Mesendoderm (in vitro differentiated cells): ENCODE data around the gene DLG2.

ENCODE experiments used
- DNase-seq: peaks from one replicate; pipeline ENCODE4 v3.0.0; 2013
- H2AK5ac ChIP-seq: 2 replicates; pipeline ENCODE4 v1.6.1; 2013; ENCODE audit warnings: low read length, inconsistent platforms
- H2BK120ac ChIP-seq: 2 replicates; pipeline ENCODE4 v1.6.1; 2013; ENCODE audit warnings: low read depth, mild to moderate bottlenecking, low read length, moderate library complexity, mixed read lengths
- H2BK15ac ChIP-seq: replicated peaks from 2 replicates; pipeline ENCODE4 v1.6.1; 2013; ENCODE audit warnings: low read depth, mild to moderate bottlenecking, moderate library complexity
- H2BK5ac ChIP-seq: 2 replicates; pipeline ENCODE4 v1.6.1; 2013; ENCODE audit warnings: low read length, inconsistent platforms
- H3K18ac ChIP-seq: 2 replicates; pipeline ENCODE4 v1.6.1; 2013; ENCODE audit warnings: mild to moderate bottlenecking, low read length, mixed read lengths
- H3K23ac ChIP-seq: one replicate; pipeline ENCODE4 v1.6.1; 2013; ENCODE audit warnings: low read length
- H3K27ac ChIP-seq: 2 replicates; pipeline ENCODE4 v1.5.1; 2013; ENCODE audit warnings: low read depth, mild to moderate bottlenecking, inconsistent platforms, low read length, moderate library complexity
- H3K27me3 ChIP-seq: 2 replicates; pipeline ENCODE4 v1.6.1; 2013; ENCODE audit warnings: low read length, control low read depth, mild to moderate bottlenecking, inconsistent platforms; ENCODE audit not compliant: insufficient read depth, poor library complexity
- H3K36me3 ChIP-seq: 2 replicates; pipeline ENCODE4 v1.6.1; 2013; ENCODE audit warnings: low read length, inconsistent platforms; ENCODE audit not compliant: control insufficient read depth, insufficient read depth
- H3K4ac ChIP-seq: one replicate; pipeline ENCODE4 v1.6.1; 2013; ENCODE audit warnings: low read depth, mild to moderate bottlenecking, low read length, moderate library complexity
- H3K4me1 ChIP-seq: 2 replicates; pipeline ENCODE4 v1.6.1; 2013; ENCODE audit warnings: low read depth, low read length, inconsistent platforms; ENCODE audit not compliant: control insufficient read depth
- H3K4me2 ChIP-seq: 2 replicates; pipeline ENCODE4 v1.6.1; 2013; ENCODE audit warnings: low read length
- H3K4me3 ChIP-seq: 2 replicates; pipeline ENCODE4 v1.5.1; 2013; ENCODE audit warnings: mild to moderate bottlenecking, low read length
- H3K56ac ChIP-seq: one replicate; pipeline ENCODE4 v1.6.1; 2013; ENCODE audit warnings: low read length
- H3K79me1 ChIP-seq: 2 replicates; pipeline ENCODE4 v1.6.1; 2013; ENCODE audit warnings: low read length, inconsistent platforms
- H3K79me2 ChIP-seq: 2 replicates; pipeline ENCODE4 v1.6.1; 2013; ENCODE audit warnings: mild to moderate bottlenecking, low read length; ENCODE audit not compliant: control insufficient read depth, insufficient read depth
- H3K9ac ChIP-seq: 2 replicates; pipeline ENCODE4 v1.6.1; 2013; ENCODE audit warnings: low read length, inconsistent platforms
- H4K5ac ChIP-seq: one replicate; pipeline ENCODE4 v1.6.1; 2013; ENCODE audit warnings: low read length
- H4K8ac ChIP-seq: one replicate; pipeline ENCODE4 v1.6.1; 2013; ENCODE audit warnings: low read depth, mild to moderate bottlenecking, control low read depth, low read length, moderate library complexity
- WGBS: extraction: QIAGEN DNeasy Blood & Tissue Kit; methylation state at CpG from one replicate; pipeline ENCODE4 v1.1.7; 2013; ENCODE audit warnings: low lambda C conversion rate, missing lambda C conversion rate; ENCODE audit not compliant: insufficient coverage; ENCODE audit errors: extremely low coverage; 5-methylcytosine and 5-hydroxymethylcytosine counted together

DLG2 gene

GRCh38 chr11:84607975-84608836 lies 1018.9 kb downstream of the DLG2 start:
- Histone ChIP-seq H3K4me3 (no peak overlapping the region), H3K27me3 (no peaks in the 10 kb centered on the region), H3K79me1 (no peaks in the 10 kb centered on the region), H3K79me2 (no peaks in the 10 kb centered on the region), H3K23ac (no peak overlapping the region), H3K56ac (no peak overlapping the region), H3K27ac (no peak overlapping the region), H3K36me3 (no peaks in the 10 kb centered on the region), H2BK5ac (no peak overlapping the region), H4K5ac (no peak overlapping the region), H3K18ac (no peak overlapping the region), H4K8ac (no peak overlapping the region), H2BK15ac (no peak overlapping the region), H2AK5ac (no peak overlapping the region), H3K9ac (no peak overlapping the region), H2BK120ac (no peak overlapping the region), H3K4me1 (peaks cover 2% of the 10 kb centered on the region), H3K4me2 (no peak overlapping the region), H3K4ac (no peak overlapping the region)
- whole genome bisulfite sequencing, result no CpG with 5 or more reads among the region's 5 CpGs
- no peak for DNase-seq

- Histone ChIP-seq H4K5ac (no peak overlapping the region), H3K4me3 (no peak overlapping the region)
These were observed 1032.5 kb downstream of the DLG2 start for GRCh38 chr11:84594602-84595001.

GRCh38 chr11:84590106-84590505 lies 1037.0 kb downstream of the DLG2 start:
- no peak overlapping the region for H3K4me3 ChIP-seq
- H3K4me1 ChIP-seq, result peaks cover 7% of the 10 kb centered on the region
- no peak overlapping the region for H3K18ac ChIP-seq
- H3K23ac ChIP-seq, result no peak overlapping the region
- no peak for DNase-seq
- no peak overlapping the region for H3K9ac ChIP-seq
- no peak overlapping the region for H3K4me2 ChIP-seq
- H3K56ac ChIP-seq, result no peak overlapping the region
- H4K5ac ChIP-seq, result no peak overlapping the region
- H3K79me2 ChIP-seq, result no peaks in the 10 kb centered on the region
- H3K4ac ChIP-seq, result no peak overlapping the region
- H4K8ac ChIP-seq, result no peak overlapping the region
- no CpG with 5 or more reads among the region's 2 CpGs for WGBS
- no peak overlapping the region for H2BK5ac ChIP-seq
- no peak overlapping the region for H2BK15ac ChIP-seq
- no peak overlapping the region for H2AK5ac ChIP-seq
- H2BK120ac ChIP-seq, result no peak overlapping the region
- H3K36me3 ChIP-seq, result no peaks in the 10 kb centered on the region
- H3K27me3 ChIP-seq, result no peaks in the 10 kb centered on the region
- H3K27ac ChIP-seq, result no peak overlapping the region
- H3K79me1 ChIP-seq, result no peaks in the 10 kb centered on the region

More at GRCh38 chr11:84594602-84595001, 1032.5 kb downstream of the DLG2 start:
- Histone ChIP-seq H3K4ac (no peak overlapping the region), H3K36me3 (no peaks in the 10 kb centered on the region), H2BK120ac (no peak overlapping the region), H3K4me1 (no peaks in the 10 kb centered on the region), H3K27ac (no peak overlapping the region), H3K27me3 (no peaks in the 10 kb centered on the region), H3K79me2 (no peaks in the 10 kb centered on the region), H3K56ac (no peak overlapping the region), H3K23ac (no peak overlapping the region), H2AK5ac (no peak overlapping the region), H3K4me2 (no peak overlapping the region), H2BK5ac (no peak overlapping the region), H3K9ac (no peak overlapping the region), H3K79me1 (no peaks in the 10 kb centered on the region), H2BK15ac (no peak overlapping the region), H4K8ac (no peak overlapping the region), H3K18ac (no peak overlapping the region)
- DNase-seq, result no peak

GRCh38 chr11:84588131-84588829 lies 1038.9 kb downstream of the DLG2 start:
- Histone ChIP-seq H3K27ac (no peak overlapping the region), H3K4me1 (peaks cover 7% of the 10 kb centered on the region), H3K56ac (no peak overlapping the region), H3K36me3 (no peaks in the 10 kb centered on the region), H3K18ac (no peak overlapping the region), H3K79me2 (no peaks in the 10 kb centered on the region), H4K8ac (no peak overlapping the region), H3K27me3 (no peaks in the 10 kb centered on the region), H3K4ac (no peak overlapping the region), H2BK120ac (no peak overlapping the region), H3K4me2 (no peak overlapping the region), H3K4me3 (no peak overlapping the region), H2BK15ac (no peak overlapping the region), H3K23ac (no peak overlapping the region), H2AK5ac (no peak overlapping the region), H4K5ac (no peak overlapping the region), H3K79me1 (no peaks in the 10 kb centered on the region), H3K9ac (no peak overlapping the region), H2BK5ac (no peak overlapping the region)
- DNase-seq, result peak; percentile 68
- WGBS, result no CpG with 5 or more reads among the region's 4 CpGs

- no peaks in the 10 kb centered on the region for H3K4me1 ChIP-seq
- H2BK15ac ChIP-seq, result no peak overlapping the region
- H3K9ac ChIP-seq, result no peak overlapping the region
- no peak for DNase-seq
- H3K36me3 ChIP-seq, result no peaks in the 10 kb centered on the region
- no peaks in the 10 kb centered on the region for H3K27me3 ChIP-seq
- no peak overlapping the region for H3K4me3 ChIP-seq
- no peak overlapping the region for H2BK5ac ChIP-seq
- H2BK120ac ChIP-seq, result no peak overlapping the region
- H3K18ac ChIP-seq, result no peak overlapping the region
- no peak overlapping the region for H4K8ac ChIP-seq
- no CpG with 5 or more reads among the region's 1 CpG for WGBS
- no peak overlapping the region for H3K56ac ChIP-seq
- no peaks in the 10 kb centered on the region for H3K79me2 ChIP-seq
- no peak overlapping the region for H4K5ac ChIP-seq
- no peak overlapping the region for H3K27ac ChIP-seq
- no peaks in the 10 kb centered on the region for H3K79me1 ChIP-seq
- no peak overlapping the region for H3K23ac ChIP-seq
- no peak overlapping the region for H2AK5ac ChIP-seq
- H3K4me2 ChIP-seq, result no peak overlapping the region
- no peak overlapping the region for H3K4ac ChIP-seq
These were observed 1044.0 kb downstream of the DLG2 start for GRCh38 chr11:84583106-84583505.
